Stimulated activated CD8-positive, alpha-beta memory T cell treated with anti-CD3 and anti-CD28 coated beads, Interleukin-12 subunit alpha, Interleukin-12 subunit beta, amount 100 ng/mL, for 4 hours (primary cell): ENCODE measurements around the gene P2RY14.
"Not testable (repeated sequence)": the region's sequence is repeated elsewhere in the genome, so short reads cannot be mapped to it uniquely, and the experiment has no call there.

Source experiments
- DNase-seq: peaks from one replicate; pipeline ENCODE4 v3.0.0-alpha.2; 2020; ENCODE audit warnings: low read depth

P2RY14 gene

DNA sequence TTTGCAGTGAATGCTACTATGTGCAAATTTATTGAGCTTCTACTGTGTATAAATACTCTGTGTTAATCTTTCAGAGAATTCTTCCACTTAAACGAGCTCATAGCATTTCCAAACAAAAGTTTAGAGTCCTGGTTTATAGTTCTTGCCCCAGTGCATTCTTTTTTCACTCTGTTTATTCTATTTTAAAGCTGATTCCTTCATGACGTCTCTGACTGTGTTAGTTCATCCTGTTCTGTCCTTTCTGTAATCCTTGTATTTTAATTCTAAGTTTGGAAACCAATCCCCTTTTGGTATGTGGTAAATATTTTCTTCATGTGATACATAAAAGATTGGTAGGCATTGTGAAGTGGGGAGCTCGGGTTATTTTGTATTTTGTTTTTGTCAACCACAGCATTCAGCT, 18.7 kb downstream of the P2RY14 start:
- DNase-seq, result no peak

DNA sequence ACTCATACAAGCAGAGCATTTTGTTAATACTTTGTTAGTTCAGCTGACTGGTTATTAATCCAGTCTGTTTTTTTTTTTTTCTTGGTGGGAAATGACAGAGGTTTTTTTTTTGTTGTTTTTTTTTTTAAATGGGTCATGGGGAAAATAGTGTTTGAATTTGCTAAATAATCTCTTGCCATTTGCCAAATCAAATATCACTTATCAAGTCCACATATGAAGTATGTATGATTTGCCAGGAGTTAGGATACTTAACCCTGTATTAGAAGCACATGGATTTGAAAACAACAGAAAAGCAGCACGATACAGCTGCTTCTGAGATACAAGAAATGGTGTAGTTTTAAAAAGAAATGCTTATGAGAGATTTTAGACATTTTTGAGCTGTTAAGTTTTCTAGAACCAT, 21.6 kb downstream of the P2RY14 start:
- DNase-seq, result no peak

DNA sequence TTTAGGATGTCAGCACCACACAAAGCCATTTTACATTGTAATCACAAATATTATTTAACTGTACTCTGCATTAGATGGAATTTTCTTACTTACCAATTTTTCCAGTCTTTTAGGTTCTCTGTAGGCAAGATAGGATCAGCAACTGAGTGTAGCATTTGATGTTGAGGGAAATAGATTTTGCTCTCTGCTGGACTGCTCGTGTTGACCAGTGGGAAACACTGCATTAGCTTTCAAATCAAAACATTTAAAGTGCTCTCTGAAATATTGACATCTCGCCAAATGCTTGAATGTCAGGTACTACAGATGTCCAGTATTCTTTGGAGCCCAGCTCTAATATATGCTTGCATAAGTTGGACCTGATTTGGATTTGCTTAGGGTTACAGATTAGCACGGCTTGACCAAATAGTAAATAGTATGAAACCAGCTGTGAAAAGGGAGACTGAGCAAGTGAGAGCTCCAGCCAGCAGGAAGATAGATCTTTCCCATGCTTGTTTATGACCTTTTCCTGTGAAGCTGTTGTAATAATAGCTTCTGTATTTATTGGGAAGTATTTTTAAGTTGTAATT, 29.5 kb downstream of the P2RY14 start:
- no peak for DNase-seq

DNA sequence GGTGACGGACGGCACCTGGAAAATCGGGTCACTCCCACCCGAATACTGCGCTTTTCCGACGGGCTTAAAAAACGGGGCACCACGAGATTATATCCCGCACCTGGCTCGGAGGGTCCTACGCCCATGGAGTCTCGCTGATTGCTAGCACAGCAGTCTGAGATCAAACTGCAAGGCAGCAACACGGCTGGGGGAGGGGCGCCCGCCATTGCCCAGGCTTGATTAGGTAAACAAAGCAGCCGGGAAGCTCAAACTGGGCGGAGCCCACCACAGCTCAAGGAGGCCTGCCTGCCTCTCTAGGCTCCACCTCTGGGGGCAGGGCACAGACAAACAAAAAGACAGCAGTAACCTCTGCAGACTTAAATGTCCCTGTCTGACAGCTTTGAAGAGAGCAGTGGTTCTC, 36.3 kb downstream of the P2RY14 start:
- DNase-seq, result not testable (repeated sequence)

DNA sequence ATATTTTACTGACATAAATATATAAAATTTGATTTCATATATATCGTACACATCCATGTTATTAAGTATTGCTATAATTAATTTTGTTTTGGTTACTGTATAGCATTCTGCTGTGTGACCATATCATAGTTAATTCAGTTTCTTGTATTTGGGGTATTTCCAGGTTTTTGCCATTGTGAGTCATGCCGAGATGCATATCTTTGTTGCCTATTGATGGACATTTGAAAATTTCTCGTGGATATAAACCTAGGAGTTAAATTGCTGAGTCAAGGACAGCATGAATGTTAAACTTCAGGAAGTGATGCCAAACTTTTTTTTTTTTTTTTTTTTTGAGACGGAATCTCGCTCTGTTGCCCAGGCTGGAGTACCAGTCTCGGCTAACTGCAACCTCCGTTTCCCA, 41.6 kb downstream of the P2RY14 start:
- no peak for DNase-seq

DNA sequence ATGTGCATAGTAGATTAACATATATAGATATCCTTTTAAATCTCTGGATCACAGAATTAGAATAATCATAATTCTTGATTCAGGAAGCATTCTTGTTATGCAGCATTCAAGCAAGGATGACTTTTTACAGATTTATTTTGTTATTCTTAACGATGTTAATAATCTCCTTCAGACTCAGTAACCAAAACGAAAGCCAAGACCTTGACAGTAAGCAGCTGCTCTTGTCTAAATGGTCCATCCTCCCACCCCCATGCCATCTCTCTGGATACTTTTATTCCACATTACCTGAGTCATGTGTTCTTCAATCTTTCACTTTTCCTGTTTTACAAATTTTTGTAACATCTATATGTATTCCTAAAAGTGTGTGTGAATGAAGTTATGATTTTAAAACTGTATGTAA, 42.0 kb downstream of the P2RY14 start:
- no peak for DNase-seq

DNA sequence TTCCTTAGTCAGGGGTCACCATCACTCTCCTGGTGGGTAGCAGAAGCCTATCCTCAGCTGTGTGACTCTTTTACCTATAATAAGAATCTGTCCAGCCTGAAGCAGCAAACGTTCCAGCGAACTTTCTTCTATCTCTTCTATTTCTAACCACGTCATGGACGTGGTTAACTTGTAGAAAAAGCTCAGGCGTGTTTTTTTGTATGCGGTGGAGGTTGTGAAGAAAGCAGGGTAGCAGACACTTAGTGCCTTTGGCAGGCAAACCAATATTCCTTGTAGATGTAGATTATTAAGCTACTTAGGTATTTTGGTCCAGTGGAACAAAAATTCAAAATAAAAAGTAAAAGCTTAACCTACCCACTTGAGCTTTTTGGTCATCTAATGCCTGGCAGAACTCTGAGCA, 43.5 kb downstream of the P2RY14 start:
- no peak for DNase-seq

DNA sequence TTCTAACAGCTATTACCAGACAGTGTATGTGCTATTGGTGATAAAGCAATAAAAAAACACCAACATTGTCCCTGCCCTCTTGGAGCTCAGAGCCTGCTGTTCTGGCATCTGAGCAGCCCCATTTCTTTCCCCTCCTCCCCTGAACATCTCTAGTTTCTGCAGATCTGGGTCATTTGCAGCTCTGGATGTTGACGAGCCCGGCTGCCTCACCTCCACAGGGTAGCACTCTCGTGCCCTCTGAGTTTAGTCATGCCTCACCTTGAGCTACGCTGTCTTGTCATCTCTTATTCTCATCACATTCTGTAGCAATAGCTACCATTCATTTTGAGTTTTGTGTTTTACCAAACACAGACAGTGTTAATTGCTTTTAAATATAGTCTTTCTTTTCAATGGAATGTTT, 45.4 kb downstream of the P2RY14 start:
- DNase-seq, result no peak

DNA sequence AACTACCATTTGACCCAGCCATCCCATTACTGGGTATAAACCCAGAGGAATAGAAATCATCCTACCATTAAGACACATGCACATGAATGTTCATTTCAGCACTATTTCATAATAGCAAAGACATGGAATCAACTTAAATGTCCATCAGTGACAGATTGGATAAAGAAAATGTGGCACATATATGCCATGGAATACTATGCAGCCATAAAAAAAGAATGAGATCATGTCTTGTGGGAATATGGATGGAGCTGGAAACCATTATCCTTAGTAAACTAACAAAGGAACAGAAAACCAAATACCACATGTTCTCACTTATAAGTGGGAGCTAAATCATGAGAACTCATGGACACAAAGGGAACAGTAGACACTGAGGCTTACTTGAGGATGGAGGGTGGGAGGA, 45.9 kb downstream of the P2RY14 start:
- DNase-seq, result not testable (repeated sequence)

DNA sequence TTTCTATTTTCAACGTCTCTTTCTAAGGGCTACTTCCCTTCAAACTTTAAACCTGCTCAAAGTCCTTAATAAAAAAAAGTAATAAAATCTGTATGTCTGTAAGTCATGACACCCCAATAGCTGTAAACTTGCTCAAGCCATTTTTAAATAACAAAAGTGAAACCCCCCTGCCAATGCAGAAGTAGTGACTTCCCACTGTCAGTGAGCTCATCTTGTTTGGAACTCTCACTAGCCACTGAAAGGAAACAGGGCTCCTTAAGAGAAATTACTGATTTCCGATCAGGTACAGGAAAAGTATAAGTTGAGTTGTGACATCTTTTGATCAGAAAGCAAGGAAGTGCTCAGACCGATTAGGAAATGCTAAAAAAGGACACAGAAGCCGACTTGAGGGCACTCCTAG, 47.7 kb downstream of the P2RY14 start:
- DNase-seq, result no peak

DNA sequence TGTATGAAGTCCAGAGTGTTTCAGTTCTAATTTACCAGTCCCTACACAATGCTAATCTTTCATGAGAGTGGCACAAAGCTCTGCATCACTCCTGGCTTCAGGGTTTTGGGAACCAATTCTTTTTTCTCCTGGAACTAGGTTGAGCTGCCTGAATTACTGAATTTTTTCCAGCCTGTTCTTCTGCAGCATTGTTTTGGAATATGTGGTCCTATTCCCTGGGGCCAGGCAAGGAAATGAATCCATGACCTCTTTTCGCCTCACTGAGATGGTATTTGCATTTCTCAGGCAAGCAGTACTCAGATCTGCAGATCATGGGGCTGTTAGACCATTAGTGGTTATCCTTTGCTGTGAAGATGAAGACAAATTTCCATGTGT, 49.7 kb downstream of the P2RY14 start:
- no peak for DNase-seq

DNA sequence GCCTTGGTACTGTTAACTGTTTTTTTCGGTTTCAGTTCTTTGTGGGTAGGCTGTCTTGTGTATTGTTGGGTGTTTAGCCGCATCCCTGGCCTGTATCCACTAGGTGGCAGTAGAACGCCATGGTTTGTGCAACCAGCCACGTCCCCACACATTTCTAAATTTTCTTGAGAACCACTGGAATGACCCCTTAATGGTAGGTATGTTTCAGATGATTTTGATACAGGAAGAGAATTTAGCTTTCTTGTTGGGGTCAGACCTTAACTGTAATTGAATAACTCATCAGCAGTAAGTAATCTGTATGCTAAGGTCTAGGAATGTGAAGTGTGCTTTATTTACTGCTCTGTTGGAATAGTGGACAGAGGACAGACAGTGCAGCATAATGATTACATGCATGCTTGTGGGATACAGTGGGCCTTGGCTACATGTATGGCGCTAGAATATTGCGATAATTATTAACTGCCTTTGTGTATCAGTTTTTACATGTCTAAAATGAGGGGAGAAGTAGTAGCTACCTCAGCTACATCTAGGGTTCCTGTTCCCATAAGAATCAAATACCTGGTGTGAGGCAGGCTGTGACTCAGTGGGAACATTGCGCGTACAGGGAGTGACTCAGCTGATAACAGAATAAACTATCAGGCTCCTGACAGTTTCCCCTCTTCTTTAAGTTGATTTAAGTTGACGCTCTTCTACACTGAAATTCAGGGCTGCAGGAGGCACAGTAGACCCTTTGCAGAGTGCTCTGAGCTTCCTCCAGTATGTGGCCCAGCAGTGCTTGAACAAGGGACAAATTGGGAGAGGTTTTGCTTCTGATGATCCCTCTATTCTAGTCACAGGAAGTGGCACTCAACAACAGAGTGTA, 50.3 kb downstream of the P2RY14 start:
- peak; percentile 56 for DNase-seq

DNA sequence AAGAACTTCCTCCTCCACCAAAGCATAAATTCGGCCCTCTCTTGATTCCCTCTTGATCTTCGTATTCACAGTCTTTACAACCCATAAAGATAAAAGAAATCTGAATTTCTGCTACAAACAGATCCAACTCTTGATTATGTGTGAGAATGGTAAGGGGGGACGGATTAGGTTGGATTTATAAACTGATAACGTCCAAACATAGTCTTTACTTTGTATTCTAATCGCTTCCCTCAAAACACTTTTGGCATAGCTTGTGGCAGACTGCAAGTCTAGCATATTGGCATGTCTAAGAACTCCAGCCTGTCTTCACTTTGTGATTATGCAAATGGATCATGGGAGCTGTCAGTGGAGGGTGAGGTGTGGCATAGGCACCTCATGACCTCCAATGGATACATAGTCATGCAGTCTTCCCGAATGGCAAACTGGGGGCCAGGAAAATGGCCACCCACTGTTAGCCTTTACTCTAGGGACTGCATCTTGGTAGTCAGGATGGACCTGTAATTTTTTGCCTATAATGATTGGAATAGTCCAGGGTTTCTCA, 51.0 kb downstream of the P2RY14 start:
- no peak for DNase-seq

DNA sequence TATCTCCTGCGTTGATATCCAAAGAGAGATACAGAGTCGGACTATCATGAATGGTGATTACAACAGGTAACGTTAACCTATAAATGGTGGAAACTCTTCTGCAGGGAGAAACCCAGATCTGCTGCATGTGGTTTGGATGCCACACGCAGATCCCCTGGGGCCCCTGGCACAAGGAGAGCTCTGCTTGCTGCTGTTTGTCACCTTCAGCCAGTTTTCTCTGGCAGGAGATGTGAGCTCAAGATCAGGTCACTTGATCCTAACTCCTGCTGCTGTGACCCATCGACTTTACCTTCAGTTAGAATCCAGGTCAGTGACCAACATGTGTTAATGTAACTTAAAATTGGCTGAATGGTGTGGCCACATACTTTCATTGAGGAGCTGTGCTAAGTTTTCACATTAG, 51.5 kb downstream of the P2RY14 start:
- DNase-seq, result no peak

DNA sequence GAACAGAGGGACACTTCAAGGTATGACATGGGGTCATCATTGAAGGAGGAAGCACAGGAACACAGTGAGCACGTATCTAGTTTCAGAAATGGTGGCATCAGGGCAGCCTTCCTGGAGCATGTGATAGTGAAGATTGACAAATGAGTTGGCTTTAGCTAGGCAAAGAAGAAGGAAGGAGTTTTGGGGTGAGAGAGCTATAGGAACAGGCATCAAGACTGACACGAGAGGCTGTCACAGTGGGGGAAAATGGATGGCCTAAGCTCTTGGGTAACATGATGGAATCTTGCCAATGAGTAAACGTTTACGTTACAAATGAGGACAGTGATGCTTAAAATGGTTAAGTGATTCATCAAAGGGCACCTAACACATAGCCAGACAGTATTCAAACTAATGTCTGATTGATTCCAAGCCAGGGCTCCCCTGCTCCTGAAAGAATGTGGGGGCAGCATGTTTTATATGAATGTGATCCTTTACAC, 52.2 kb downstream of the P2RY14 start:
- no peak for DNase-seq

DNA sequence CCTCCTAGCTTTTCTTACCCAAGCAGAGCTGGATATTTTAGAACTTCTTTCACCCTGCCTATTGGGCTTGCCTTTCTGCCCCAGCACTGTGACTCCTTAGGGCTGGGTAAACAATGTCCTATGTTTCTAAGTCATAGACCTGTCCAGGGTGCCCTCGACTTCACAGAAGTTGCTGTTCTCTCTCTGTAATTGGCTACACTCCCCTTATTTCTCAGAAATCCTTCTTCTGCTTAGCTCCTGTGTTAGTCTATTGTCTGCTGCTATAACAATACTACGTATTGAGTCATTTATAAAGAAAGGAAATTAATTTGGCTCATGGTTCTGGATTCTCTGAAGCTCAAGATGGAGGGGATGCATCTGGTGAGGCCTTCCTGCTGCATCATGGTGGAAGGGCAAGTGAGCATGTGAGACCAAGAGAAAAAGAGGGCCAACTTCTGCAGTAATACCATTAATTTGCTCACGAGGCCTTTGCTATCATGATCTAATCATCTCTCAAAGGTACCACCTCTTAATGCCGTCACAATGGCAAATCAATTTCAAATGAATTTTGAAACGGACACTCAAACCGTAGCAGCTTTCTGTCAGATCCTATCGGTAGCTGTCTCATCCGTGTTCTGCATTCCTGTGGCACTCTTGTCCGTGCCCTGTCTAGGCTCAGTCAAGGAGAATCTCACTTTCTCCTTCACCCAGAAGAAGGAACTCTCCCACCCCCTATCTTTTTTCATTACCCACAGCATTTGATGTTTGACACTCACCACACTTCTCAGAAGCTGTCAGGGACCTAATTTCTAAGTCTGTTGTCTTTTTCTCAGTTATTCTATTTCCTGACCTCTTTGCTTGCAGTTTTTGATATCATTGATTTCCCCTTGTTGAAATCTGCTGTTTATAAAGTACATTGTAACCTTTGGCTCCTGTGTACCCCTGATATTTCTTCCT, 53.0 kb downstream of the P2RY14 start:
- no peak for DNase-seq

DNA sequence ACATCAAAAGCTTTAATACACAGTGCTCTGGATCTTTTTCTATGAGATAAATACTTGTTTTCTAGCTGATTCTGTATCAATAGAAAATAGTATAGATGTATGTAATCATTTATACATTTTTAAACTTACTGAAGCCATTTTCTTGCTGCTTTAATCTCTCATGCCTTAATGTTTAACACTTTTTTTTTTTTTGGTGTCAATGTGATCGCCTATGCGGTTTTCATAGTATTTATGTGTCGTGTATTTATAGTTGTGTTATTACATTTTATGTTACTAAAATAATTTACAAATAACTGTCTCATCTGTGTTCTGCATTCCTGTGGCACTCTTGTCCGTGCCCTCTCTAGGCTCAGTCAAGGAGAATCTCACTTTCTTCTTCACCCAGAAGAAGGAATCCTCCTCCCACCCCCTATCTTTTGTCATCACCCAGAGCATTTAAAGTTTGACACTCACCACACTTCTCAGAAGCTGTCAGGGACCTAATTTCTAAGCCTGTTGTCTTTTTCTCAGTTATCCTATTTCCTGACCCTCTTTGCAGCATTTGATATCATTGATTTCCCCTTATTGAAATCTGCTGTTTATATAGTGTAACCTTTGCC, 54.0 kb downstream of the P2RY14 start:
- no peak for DNase-seq

DNA sequence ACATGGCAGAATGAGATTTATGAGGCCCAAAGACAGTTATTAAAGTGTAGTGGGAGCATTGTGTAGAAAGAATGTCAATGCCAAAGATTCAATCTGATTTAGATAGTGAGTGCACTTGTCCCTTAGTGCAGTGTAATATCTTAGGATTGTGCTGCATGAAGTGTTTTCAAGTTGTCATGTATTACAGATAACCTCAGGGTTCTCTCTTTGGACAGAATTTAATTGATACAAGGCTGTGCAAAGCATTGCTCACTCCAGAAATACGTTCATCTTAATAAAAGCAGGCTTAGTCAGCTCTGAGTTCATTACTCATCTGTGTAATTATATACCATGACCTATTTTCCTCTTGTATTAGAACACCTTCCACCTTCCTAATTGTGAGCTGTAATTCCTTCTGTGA, 59.3 kb downstream of the P2RY14 start:
- DNase-seq, result no peak

DNA sequence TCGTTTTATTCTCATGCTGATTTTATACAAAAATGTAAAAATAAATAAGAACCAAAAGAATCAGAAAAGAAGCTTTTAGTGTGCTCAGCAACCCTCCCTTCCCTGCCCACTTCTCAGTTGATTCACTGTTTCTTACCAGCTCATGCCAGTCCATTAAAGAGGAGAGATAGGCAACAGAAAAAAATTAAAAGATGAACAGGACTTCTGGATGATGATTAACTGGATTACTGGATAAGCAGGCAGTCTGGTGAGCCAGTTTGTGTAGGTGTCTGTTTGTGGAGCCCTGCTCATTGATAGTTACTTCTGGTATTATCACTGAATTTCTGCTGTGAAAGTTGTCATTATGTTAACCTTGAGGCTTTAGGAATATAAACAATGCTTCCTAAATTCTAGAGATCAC, 60.2 kb downstream of the P2RY14 start:
- no peak for DNase-seq

DNA sequence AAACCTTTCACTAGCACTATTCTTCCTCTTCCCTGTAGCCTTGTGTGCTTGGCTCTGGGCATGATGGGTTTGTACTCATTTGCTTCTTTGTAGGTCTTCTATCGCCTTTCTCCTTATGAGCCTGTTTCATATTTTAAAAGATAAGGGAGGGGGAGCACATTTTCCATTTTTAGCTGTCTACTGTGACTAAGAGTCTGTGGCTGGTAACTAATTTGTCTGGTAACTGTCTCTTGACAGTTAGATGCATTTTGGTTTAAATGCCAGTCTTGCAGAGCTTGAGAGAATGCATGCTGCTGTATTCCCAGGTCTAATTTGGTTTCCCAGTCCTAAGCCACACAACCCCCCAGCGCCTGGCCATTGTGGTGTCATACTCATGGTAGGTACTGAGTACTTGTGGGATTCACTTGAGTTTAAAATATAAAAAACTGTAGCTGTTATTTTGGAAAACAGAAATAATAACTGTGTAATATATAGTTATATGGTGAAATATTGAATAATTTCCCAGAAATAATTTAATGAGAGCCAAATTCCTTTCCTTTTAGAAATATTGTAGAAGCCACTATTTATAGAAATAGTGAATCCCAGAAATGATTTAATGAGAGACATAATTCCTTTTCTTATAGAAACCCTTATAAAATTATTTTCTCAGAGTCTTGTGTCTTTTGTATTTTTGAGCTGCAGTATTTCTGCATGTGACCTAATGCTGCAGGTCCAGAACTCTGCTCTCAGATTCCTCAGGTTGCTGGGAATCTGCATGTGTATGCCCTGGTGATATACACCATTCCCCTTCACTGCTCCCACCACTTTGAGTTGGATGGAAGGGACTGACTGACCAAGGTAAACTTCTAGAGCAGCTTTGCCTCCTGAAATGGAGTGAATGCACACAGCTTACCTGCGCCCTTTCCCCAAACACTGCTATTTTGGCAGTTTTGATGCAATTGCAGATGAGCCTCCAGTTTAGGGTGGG, 61.4 kb downstream of the P2RY14 start:
- DNase-seq, result no peak

DNA sequence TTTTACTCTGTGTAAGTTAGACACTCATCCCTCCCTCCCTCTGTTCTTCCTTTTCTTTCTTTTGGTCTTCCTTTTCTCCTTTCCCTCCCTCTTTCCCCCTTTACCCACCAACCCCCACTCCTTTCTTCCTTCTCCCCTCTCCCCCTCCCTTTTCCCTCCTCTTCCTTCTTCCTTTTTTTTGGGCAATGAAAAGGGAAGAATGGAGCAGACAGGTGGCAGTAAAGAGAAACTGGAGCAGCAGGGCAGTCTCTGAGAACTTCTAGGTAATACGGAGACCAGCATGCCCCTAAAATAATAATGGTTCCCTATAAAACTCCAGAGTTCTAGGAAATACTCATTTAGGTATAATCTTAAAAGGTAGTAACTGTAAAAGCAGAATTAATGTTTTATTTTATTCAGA, 63.9 kb downstream of the P2RY14 start:
- DNase-seq, result no peak
